CD4-positive, alpha-beta T cell treated with Interleukin-6 at 100 ng/mL for 8 hours (primary cell): Measurements from ENCODE around the gene SDCCAG8.

Source experiments
- DNase-seq: peaks from one replicate; pipeline ENCODE4 v3.0.0-alpha.2; 2020; ENCODE audit warnings: mixed read lengths, low spot score

SDCCAG8 gene

DNA sequence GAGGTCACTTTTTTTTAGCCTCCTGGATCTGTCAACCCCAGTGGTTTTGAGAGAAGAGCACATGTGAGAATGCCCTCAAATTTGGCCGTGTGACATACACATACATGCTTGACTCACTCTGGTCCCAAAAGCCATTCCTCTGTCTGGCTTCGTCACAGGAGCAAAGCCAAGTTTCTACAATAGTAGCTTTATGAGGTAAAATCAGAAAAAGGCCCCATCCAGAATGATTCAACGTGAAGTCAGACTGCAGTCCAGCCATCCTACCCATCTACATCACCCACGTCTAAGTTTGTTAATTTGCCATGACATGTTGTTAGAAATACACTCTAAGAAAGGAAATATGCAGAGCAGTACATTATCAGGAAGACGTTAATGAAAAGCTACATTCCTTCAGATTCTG is 245.2 kb downstream of the SDCCAG8 start:
- DNase-seq, result no peak

DNA sequence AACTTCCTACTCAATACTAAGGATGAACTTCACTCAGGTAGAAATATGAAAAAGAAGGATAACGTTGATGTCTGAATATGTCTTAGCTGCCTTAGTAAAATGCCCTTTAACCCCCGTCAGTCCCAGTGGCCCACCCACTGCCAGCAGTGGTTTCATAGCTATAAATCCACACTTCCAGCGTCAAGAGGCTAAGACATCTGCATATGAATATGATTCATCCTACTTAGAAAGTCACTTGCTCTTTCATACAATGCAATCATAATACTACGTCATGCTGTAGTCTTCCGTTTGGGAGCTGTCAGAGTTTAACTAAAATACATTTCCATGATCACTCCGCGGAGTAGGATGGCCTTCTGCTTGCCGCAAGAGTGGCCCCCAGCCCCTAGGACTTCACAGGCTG is 247.3 kb downstream of the SDCCAG8 start:
- no peak for DNase-seq

DNA sequence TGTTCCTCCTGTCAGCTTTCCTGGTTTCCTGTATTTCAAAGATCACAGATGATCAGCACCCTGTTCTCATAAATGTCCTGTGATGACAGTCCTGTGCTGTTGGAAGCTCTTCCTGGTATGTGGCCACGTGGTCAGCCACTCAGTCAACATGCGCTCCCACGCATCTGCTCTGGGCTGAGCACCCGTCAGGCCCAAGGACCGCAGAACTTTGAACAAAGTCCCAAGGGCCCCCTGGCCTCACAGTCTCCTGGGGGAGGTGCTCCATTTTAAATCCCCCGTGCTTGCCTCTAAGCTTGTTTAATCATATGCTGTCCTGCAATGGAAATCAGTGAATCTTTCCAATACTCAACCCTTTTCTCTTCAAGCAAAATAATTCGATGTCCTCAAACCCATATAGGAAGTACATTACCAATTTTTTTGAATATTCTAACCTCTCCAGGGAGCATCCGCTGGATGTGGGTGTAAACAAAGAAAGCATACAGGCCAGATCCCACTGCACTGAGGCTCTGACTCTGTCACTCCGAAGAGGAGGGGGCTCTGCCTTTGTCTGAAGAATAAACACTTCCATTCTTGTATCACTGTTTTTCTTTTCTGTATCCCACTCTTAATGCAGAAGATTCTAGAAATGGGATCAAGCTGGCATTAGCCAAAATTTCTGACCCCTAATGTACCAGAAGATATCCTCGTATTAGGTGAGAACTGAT is 250.3 kb downstream of the SDCCAG8 start:
- no peak for DNase-seq

GRCh38 chr1:243507001-243507671 is 251.3 kb downstream of the SDCCAG8 start:
- DNase-seq, result no peak

- no peak for DNase-seq
Observed at GRCh38 chr1:243507672-243508302, 251.9 kb downstream of the SDCCAG8 start.

DNA sequence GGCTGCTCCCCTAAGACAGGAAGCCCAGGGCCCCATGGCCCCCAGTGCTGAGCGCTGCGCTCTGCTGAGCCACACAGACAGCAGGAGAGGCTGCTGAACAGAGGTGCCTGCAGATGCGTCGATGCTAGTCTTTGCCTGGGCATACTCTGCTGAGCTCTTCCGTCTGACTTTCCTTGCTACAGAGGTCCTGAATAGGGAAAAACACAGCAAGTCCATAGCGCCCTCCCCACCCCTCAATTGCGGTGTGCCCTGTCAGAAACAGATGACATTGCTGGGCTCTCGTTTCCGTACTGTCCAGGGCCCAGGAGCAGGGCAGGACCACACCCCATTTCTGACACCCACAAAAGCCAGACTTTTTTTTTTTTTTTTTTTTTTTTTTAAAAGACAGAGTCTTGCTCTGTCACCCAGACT is 252.5 kb downstream of the SDCCAG8 start:
- peak; percentile 33 for DNase-seq

GRCh38 chr1:243508943-243509342 is 253.1 kb downstream of the SDCCAG8 start:
- no peak for DNase-seq

GRCh38 chr1:243510928-243511327 is 255.1 kb downstream of the SDCCAG8 start:
- DNase-seq, result no peak

- no peak for DNase-seq
Observed at GRCh38 chr1:243513726-243514491, 258.1 kb downstream of the SDCCAG8 start.

- no peak for DNase-seq
Observed at GRCh38 chr1:243514927-243515326, 259.1 kb downstream of the SDCCAG8 start.

GRCh38 chr1:243520831-243521230 is 265.0 kb downstream of the SDCCAG8 start:
- DNase-seq, result no peak

GRCh38 chr1:243523766-243524165 is 267.9 kb downstream of the SDCCAG8 start:
- no peak for DNase-seq

DNA sequence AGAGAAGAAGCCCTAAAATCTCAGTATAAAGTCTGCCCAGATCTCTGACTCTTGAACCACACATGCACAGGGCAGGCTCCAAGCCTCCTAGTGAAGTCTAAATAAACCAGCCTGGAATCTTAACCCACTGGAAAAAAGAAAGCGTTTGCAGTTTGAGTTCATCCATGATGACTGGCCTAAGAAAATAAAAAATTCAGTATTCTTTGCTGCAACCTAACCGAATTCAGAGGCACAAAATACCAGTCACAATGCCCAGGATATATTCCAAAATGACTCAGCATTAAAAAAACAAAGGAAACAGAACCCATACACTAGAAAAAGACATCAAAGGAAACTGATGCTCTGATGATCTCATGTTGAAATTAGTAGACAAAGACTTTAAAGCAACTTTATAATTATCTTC is 269.2 kb downstream of the SDCCAG8 start:
- DNase-seq, result no peak

DNA sequence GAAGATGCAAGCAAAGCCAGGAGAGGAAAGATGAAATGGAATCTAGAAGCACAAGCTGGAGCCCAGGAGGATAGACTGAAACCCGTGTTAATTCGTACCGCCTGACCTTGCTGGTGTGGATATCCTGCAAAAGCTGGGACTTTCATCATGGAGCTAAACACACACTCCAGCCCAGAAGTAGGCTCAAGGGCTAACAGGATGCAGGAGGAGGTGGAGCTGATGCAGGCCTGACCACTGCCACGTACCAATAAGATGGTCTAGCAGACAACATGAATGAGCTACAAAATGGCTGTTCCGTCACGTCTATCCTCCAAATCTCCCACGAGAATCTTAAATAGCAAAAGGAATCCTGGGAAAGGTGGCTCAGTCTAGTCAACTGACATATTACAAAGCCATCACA is 270.3 kb downstream of the SDCCAG8 start:
- DNase-seq, result no peak

DNA sequence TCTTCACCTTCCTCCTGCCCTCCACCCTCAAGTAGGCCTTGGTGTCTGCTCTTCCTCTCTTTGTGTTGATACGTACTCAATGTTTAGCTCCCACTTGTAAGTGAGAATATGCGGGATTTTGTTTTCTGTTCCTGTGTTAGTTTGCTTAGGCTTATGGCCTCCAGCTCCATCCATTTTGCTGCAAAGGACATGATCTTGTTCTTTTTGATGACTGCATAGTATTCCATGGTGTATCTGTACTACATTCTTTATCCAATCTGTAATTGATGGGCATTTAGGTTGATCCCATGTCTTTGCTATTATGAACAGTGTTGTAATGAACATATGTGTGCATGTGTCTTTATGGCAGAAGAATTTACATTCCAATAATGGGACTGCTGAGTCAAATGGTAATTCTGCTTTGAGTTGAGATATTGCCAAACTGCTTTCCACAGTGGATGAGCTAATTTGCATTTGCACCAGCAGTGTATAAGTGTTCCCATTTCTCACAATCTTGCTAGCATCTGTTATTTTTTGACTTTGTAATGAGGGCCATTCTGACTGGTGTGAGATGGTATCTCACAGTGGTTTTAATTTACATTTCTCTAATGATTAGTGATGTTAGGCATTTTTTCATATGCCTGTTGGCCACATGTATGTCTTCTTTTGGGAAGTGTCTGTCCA is 272.7 kb downstream of the SDCCAG8 start:
- no peak for DNase-seq

GRCh38 chr1:243529512-243529911 is 273.7 kb downstream of the SDCCAG8 start:
- DNase-seq, result no peak

DNA sequence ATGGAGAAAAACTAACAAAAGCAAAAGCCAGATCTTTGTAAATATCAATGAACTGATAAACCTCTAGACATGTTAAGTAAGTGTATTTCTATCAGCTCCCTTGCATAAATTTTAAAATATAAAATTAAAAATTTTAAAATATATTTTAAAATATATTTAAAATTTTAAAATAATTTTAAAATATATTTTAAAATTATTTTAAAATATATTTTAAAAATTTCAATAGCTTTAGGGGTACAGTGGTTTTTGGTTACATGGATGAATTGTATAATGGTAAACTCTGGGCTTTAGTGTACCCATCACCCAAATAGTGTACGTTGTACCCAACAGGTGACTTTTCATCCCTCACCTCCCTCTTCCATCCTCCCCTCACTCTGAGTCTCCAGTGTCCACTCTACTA is 279.2 kb downstream of the SDCCAG8 start:
- no peak for DNase-seq

GRCh38 chr1:243539636-243540035 is 283.8 kb downstream of the SDCCAG8 start:
- DNase-seq, result no peak

GRCh38 chr1:243542739-243543415 is 287.0 kb downstream of the SDCCAG8 start:
- no peak for DNase-seq

- no peak for DNase-seq
Observed at GRCh38 chr1:243543501-243543900, 287.7 kb downstream of the SDCCAG8 start.

- no peak for DNase-seq
Observed at GRCh38 chr1:243546457-243546856, 290.6 kb downstream of the SDCCAG8 start.
